Measurements from ENCODE around the gene LRP1-AS.

LRP1-AS gene

GRCh38 chr12:57158665-57159064 lies 11.2 kb upstream of the LRP1-AS start:
- no peak for DNase-seq

GRCh38 chr12:57158186-57158585 lies 10.8 kb upstream of the LRP1-AS start:
- no peak for DNase-seq

DNA sequence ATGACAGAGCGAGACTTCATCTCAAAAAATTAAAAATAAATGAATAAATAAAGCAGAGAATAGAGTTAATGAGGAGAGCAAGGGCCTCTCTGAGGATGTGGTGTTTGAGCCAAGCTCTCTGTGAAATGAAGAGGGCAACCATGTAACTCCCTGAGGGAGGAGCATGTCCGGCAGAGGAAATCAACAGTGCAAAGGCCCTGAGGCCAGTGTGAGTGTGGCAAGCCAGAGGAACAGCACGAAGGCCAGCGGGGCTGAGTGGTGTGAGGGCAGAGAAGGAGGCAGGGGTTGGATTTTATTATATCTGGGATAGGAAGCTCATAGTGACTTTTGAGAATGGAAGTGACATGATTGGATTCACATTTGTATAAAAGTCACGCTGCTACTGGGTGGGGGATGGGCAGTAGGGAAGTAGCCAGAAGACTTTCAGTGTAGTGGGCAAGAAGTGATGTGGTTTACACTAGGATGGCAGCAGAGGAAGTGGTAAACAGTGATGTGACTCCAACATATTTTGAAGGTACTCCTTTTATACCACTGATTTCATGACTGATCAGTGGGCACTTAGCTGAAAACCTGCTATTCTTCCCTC lies 10.3 kb upstream of the LRP1-AS start:
- peak; percentile 57 for DNase-seq

- no peak for DNase-seq
Measured at GRCh38 chr12:57156701-57157403, 9.4 kb upstream of the LRP1-AS start.

GRCh38 chr12:57154804-57155434 lies 7.5 kb upstream of the LRP1-AS start:
- no peak for DNase-seq

GRCh38 chr12:57154076-57154475 lies 6.7 kb upstream of the LRP1-AS start:
- no peak for DNase-seq

DNA sequence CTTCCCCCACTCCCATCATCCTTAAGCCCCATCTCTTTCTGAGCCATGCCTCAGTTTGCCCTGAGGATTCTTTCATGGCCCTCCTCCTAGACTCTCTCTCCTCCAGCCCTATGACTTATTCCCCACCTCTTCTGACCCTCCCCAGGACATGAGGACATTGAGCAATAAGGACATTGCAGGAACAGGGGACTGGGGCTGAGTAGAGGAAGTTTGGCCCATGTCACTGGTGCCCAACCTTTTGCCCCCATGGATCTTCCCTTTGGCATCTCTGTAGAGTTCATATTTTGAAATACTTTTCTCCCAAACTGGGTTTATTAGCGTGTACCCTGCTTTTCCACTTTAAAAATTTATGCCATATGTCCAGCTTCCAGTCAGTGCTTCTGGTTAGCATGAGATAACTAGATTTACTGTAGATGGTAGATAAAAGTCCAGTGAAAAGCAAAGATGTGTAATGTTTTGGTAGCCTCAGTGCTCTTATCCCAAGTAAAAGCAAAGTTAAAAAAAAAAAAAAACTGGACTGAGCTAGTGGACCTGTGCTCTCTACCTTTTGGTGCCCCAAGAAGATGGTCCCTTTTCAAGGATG lies 6.1 kb upstream of the LRP1-AS start:
- DNase-seq, result no peak

DNA sequence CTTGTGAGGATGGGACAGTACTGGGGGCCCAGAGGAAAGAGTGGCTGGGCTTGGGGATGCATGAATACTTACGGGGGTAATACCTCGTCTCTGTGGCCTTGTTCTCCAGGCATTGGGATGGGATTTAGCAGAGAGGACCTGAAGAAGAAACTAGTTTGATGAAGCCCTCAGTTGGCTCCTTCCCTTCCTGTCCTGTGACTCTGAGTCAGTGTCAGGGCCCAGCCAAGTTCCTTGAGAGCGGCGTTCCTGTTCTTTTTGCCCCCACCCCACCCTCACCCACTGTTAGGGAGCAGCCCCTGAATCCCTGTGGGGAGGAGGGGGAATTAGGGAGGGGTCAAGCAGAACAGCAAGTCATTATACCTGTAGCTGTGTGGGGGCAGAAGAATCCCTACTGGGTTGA lies 5.2 kb upstream of the LRP1-AS start:
- DNase-seq, result no peak

GRCh38 chr12:57151741-57152630 lies 4.6 kb upstream of the LRP1-AS start:
- no peak for DNase-seq

- DNase-seq, result no peak
Measured at GRCh38 chr12:57150400-57151000, 3.1 kb upstream of the LRP1-AS start.

GRCh38 chr12:57149245-57149900 lies 2.0 kb upstream of the LRP1-AS start:
- no peak for DNase-seq

- DNase-seq, result no peak
Measured at GRCh38 chr12:57148469-57149244, 1.2 kb upstream of the LRP1-AS start.

GRCh38 chr12:57146092-57146491 lies 1.3 kb downstream of the LRP1-AS start:
- no peak for DNase-seq

DNA sequence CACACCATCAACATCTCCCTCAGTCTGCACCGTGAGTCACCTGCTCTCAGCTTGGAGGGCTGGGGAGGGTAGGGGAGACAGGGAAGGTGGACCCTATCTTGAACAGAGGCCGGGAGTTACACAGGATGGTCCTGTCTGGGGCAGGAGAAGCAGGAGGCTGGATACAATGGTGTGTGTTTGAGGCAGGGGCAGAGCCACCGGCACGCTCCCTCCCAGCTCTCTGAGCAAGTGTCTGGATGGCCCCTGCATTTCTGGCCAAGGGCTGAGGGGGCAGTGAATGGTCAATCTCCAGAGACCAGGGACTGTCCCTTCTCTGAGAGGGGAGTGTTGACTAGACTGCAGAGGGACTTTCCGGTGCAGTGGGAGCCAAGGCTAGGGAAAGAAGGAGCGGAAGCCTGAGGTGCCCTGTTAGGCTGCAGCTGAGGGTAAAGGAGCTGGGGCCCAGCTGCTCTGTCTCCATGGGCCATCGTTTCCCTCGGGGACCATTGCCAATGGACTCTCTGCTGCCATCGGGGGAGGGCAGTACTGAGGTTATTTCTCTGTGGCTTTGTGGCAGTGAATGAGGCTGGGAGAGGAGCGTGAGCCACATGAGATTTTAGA lies 1.9 kb downstream of the LRP1-AS start:
- DNase-seq, result no peak

GRCh38 chr12:57143454-57143853 lies 4.0 kb downstream of the LRP1-AS start:
- DNase-seq, result no peak

- no peak for DNase-seq
Measured at GRCh38 chr12:57142727-57143126, 4.7 kb downstream of the LRP1-AS start.

DNA sequence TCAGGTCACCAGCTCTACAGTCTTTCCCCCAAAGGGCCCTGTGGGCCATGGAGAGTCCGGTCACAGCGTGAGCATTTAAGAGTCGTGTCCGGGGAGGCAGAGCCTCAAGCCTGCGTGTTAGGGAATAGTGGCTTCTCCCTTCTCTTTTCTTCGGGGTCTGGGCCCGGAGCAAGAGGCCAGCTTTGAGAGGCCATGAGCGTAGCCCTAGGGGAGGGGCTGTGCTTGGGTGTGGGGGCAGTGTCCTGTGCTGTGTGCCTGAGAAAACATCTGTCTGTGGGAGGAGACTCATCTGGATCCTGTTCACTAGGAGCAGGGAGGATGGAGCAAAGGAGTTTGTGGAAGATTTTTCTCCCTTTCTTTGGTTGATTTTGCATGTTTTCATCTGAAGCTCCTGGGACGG lies 5.3 kb downstream of the LRP1-AS start:
- DNase-seq, result no peak

DNA sequence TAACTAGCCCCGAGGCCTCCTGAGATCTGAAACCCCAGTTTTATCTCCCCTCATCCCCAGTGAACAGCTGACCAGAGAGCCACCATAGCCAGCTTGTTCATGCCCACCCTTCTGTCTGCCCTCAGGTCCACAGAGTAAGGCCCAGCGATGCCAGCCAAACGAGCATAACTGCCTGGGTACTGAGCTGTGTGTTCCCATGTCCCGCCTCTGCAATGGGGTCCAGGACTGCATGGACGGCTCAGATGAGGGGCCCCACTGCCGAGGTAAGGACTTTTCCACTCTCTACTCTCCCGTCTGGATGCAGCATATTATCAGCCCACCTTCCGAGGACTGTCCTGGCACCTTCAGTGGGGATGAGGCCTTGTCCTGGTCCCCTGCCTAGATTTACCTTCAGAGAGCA lies 6.2 kb downstream of the LRP1-AS start:
- no peak for DNase-seq

DNA sequence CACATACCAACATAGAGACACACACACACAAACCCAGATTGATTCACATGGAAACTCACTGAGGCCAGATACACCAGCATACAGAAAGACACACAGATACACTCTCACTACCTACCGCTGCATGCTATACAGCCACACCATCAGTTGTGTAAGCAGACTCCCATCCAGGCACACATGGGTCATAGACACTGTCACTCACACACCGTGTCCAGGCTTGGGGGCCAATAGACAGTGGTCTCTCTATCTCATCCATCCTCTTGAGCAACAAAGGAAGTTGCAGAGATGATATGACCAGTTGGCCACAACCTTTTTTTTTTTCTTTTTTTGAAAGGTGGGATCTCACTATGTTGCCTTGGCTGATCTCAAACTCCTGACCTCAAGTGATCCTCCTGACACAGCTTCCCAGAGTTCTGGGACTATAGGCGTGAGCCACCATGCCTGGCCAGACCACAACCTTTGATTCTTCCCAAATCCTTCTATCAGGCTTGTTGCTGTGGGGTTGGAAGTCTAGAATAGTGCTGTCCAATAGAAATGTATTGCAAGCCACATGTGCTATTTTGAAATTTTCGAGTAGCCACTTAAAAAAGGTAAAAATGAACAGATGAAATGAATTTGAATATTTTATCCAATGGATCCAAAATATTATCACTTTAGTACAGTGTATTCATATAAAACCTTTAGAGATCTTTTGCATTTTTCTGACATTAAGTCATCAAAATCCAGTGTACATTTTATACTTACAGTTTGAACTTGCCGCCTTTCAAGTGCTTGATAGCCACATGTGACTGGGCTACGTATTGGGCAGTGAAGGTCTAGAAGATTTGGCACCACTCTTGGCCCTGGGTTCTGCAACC lies 7.4 kb downstream of the LRP1-AS start:
- no peak for DNase-seq
